Panc1 (cell line): Measurements from ENCODE around the gene JAG1.

Experiments
- CTCF ChIP-seq: fragments of 450-650 bp; IDR thresholded peaks from 2 replicates; pipeline ENCODE4 v1.5.1; 2017; ENCODE audit warnings: mild to moderate bottlenecking
- POLR2AphosphoS5 ChIP-seq: IDR thresholded peaks from 2 replicates; pipeline ENCODE4 v1.6.1; 2012; ENCODE audit warnings: mild to moderate bottlenecking, low read depth, low read length, moderate library complexity
- TF ChIP-seq, protein P1 (sequence below), 2 experiments: IDR thresholded peaks; 2 replicates each; pipeline ENCODE4 v1.6.1; 2011 to 2012; ENCODE audit warnings: low read depth in 2 of 2, control low read depth in 1 of 2, low read length in 1 of 2, mild to moderate bottlenecking in 1 of 2, moderate library complexity in 1 of 2; ENCODE audit not compliant: insufficient read depth in 1 of 2

DNA sequence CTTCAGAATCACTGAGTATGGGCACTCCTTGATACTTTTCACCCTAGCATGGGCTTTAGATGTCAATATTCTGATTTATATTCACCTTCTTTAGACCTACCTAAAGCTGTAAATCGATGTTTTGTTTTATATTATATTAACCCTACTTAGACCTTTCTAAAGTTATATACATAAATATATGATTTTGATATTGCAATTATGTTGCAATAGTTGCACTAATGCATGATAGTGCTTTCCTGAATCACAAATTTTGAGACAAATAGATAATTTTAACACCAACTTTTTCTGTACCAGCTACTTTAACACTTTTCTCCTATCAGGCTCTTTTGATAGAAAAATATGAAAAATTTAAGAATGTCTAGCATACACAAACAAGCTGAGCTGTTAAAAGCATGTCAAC is 34.0 kb upstream of the JAG1 start:
- TF ChIP-seq CTCF (no peak), POLR2AphosphoS5 (no peak)
- TF ChIP-seq, protein P1, sequence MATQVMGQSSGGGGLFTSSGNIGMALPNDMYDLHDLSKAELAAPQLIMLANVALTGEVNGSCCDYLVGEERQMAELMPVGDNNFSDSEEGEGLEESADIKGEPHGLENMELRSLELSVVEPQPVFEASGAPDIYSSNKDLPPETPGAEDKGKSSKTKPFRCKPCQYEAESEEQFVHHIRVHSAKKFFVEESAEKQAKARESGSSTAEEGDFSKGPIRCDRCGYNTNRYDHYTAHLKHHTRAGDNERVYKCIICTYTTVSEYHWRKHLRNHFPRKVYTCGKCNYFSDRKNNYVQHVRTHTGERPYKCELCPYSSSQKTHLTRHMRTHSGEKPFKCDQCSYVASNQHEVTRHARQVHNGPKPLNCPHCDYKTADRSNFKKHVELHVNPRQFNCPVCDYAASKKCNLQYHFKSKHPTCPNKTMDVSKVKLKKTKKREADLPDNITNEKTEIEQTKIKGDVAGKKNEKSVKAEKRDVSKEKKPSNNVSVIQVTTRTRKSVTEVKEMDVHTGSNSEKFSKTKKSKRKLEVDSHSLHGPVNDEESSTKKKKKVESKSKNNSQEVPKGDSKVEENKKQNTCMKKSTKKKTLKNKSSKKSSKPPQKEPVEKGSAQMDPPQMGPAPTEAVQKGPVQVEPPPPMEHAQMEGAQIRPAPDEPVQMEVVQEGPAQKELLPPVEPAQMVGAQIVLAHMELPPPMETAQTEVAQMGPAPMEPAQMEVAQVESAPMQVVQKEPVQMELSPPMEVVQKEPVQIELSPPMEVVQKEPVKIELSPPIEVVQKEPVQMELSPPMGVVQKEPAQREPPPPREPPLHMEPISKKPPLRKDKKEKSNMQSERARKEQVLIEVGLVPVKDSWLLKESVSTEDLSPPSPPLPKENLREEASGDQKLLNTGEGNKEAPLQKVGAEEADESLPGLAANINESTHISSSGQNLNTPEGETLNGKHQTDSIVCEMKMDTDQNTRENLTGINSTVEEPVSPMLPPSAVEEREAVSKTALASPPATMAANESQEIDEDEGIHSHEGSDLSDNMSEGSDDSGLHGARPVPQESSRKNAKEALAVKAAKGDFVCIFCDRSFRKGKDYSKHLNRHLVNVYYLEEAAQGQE (IDR thresholded peaks at IDR 0.05; ENCODE audit: insufficient read depth in 1 of 2, low read depth in 2 of 2, low read length in 1 of 2), result no peak
